Loucy (cell line): ENCODE measurements around the gene OLAH.

Experiments used
- H2AFZ ChIP-seq: fragments of 200-600 bp; sonication (generic); 2 replicates; pipeline ENCODE4 v1.6.0; 2016; ENCODE audit warnings: antibody characterized with exemption, mild to moderate bottlenecking, low read length, moderate library complexity
- H3F3A ChIP-seq: fragments of 200-600 bp; 2 replicates; pipeline ENCODE4 v1.6.0; 2016; ENCODE audit warnings: antibody characterized with exemption, low read depth, mild to moderate bottlenecking
- H3K27me3 ChIP-seq: fragments of 200-600 bp; sonication (generic); 2 replicates; pipeline ENCODE4 v1.6.1; 2014; ENCODE audit warnings: low read length, mild to moderate bottlenecking; ENCODE audit not compliant: insufficient read depth, poor library complexity, severe bottlenecking
- H3K36me3 ChIP-seq: fragments of 200-600 bp; sonication (generic); 2 replicates; pipeline ENCODE4 v1.6.1; 2016; ENCODE audit warnings: low read length; ENCODE audit not compliant: insufficient read depth
- H3K4me1 ChIP-seq: fragments of 200-600 bp; sonication (generic); 2 replicates; pipeline ENCODE4 v1.5.1; 2014; ENCODE audit warnings: low read length, mild to moderate bottlenecking; ENCODE audit not compliant: insufficient read depth, poor library complexity, severe bottlenecking
- H3K4me2 ChIP-seq: fragments of 200-600 bp; sonication (generic); 2 replicates; pipeline ENCODE4 v1.6.0; 2014; ENCODE audit warnings: antibody characterized with exemption, low read length, low read depth, mild to moderate bottlenecking; ENCODE audit not compliant: poor library complexity, severe bottlenecking
- H3K4me3 ChIP-seq: fragments of 200-600 bp; sonication (generic); 2 replicates; pipeline ENCODE4 v1.5.1; 2014; ENCODE audit warnings: low read length, mild to moderate bottlenecking, mixed read lengths; ENCODE audit not compliant: poor library complexity, severe bottlenecking
- H3K79me2 ChIP-seq: fragments of 200-600 bp; sonication (generic); 2 replicates; pipeline ENCODE4 v1.6.1; 2014; ENCODE audit warnings: low read length; ENCODE audit not compliant: insufficient read depth
- H3K9ac ChIP-seq: fragments of 200-600 bp; sonication (generic); 2 replicates; pipeline ENCODE4 v1.6.0; 2014; ENCODE audit warnings: mild to moderate bottlenecking, low read depth, low read length, moderate library complexity; ENCODE audit not compliant: poor library complexity, severe bottlenecking
- H3K9me2 ChIP-seq: fragments of 200-600 bp; sonication (generic); replicated peaks from 2 replicates; pipeline ENCODE4 v1.6.1; 2016; ENCODE audit warnings: low read depth, low read length, mixed read lengths
- H3K9me3 ChIP-seq: fragments of 200-600 bp; sonication (generic); 2 replicates; pipeline ENCODE4 v1.6.1; 2014; ENCODE audit warnings: mild to moderate bottlenecking, antibody characterized with exemption, low read length, low read depth; ENCODE audit not compliant: insufficient read depth
- H4K20me1 ChIP-seq: fragments of 200-600 bp; sonication (generic); 2 replicates; pipeline ENCODE4 v1.6.0; 2014; ENCODE audit warnings: antibody characterized with exemption, low read length, mild to moderate bottlenecking; ENCODE audit not compliant: insufficient read depth, poor library complexity, severe bottlenecking
- CTCF ChIP-seq: fragments of 200-600 bp; sonication (generic); conservative IDR thresholded peaks from 2 replicates; pipeline ENCODE4 v1.5.1; 2014; ENCODE audit warnings: mild to moderate bottlenecking, antibody characterized with exemption, low read length
- EZH2phosphoT487 ChIP-seq: fragments of 200-600 bp; IDR thresholded peaks from 2 replicates; pipeline ENCODE4 v1.6.1; 2018; ENCODE audit warnings: antibody characterized with exemption, mild to moderate bottlenecking, moderate library complexity, borderline replicate concordance

OLAH gene

GRCh38 chr10:15068802-15069201 lies 25.1 kb downstream of the OLAH start:
- TF ChIP-seq CTCF, result no peak
- Histone ChIP-seq H3K4me1 (no peaks in the 10 kb centered on the region), H3K4me2 (no peak overlapping the region), H3K79me2 (no peaks in the 10 kb centered on the region), H3K4me3 (no peak overlapping the region), H3K27me3 (no peaks in the 10 kb centered on the region), H3K9me3 (peaks cover 4% of the 10 kb centered on the region; the same call in 1 of the 2 replicates), H4K20me1 (no peaks in the 10 kb centered on the region), H3K9me2 (no peaks in the 10 kb centered on the region), H2AFZ (no peak overlapping the region), H3K36me3 (no peaks in the 10 kb centered on the region), H3K9ac (no peak overlapping the region), H3F3A (no peaks in the 10 kb centered on the region)

DNA sequence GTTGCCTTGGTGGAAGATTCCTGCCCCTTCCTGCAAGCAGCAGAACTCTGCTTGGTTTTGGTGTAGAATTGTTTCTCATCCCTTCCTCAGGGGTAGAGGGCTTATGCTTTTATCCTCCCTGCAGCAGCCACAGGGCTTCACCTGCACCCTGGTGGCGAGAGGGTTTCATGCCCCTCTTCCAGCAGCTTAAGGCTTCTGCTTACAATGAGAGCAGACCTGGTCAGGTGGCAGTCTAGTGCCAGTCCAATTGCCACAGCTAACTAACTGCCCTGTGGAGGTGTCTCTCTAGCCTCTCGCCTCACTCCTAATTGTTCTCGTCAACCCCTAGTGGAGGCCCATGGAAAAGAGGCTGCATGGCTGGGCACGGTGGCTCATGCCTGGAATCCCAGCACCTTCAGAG lies 25.5 kb downstream of the OLAH start:
- Histone ChIP-seq H3F3A (no peaks in the 10 kb centered on the region), H3K27me3 (no peaks in the 10 kb centered on the region), H3K79me2 (no peaks in the 10 kb centered on the region), H3K36me3 (no peaks in the 10 kb centered on the region), H4K20me1 (no peaks in the 10 kb centered on the region), H3K4me3 (no peak overlapping the region), H3K4me1 (no peaks in the 10 kb centered on the region), H3K9me3 (peaks cover 4% of the 10 kb centered on the region; the same call in 1 of the 2 replicates), H3K9ac (no peak overlapping the region), H3K9me2 (no peaks in the 10 kb centered on the region), H3K4me2 (no peak overlapping the region), H2AFZ (no peak overlapping the region)
- TF ChIP-seq CTCF (no peak), EZH2phosphoT487 (no peak)

- Histone ChIP-seq H3K9me3 (no peaks in the 10 kb centered on the region), H3K9ac (no peak overlapping the region), H4K20me1 (no peaks in the 10 kb centered on the region), H3K36me3 (0 out of 2 replicates have a peak, but pooled peaks cover 7% of the 10 kb centered on the region), H3K27me3 (no peaks in the 10 kb centered on the region), H3K4me3 (no peak overlapping the region), H3K9me2 (no peaks in the 10 kb centered on the region), H3F3A (no peaks in the 10 kb centered on the region), H2AFZ (no peak overlapping the region), H3K79me2 (no peaks in the 10 kb centered on the region), H3K4me2 (no peak overlapping the region), H3K4me1 (no peaks in the 10 kb centered on the region)
- TF ChIP-seq EZH2phosphoT487, result no peak
- TF ChIP-seq CTCF, result no peak
These were observed 28.6 kb downstream of the OLAH start for GRCh38 chr10:15072358-15072757.
